Neural crest cell (in vitro differentiated cells): ENCODE measurements around the gene ZMIZ1. TPM values are rescaled to one million over a fixed set of nuclear protein-coding genes. Genes with fewer than 3 reads are reported as not detected.
A peak's percentile ranks its signal among the peaks of the same experiment; 100 is the strongest.

ENCODE experiments used
- DNase-seq: peaks from one replicate; pipeline ENCODE4 v3.0.0; 2021; ENCODE audit warnings: low read depth, mixed read lengths, low spot score
- H3K27ac Mint-ChIP-seq: one replicate; pipeline ENCODE4 v1.8.0; 2021; ENCODE audit warnings: mild to moderate bottlenecking, mixed read lengths; ENCODE audit not compliant: unreplicated experiment
- H3K27me3 Mint-ChIP-seq: 2 replicates; pipeline ENCODE4 v1.8.0; 2021; ENCODE audit warnings: low read depth, mild to moderate bottlenecking, mixed read lengths
- H3K36me3 Mint-ChIP-seq: 2 replicates; pipeline ENCODE4 v1.8.0; 2021; ENCODE audit warnings: low read depth, mild to moderate bottlenecking, mixed read lengths
- H3K4me1 Mint-ChIP-seq: 2 replicates; pipeline ENCODE4 v1.8.0; 2021; ENCODE audit warnings: mixed read lengths
- H3K4me3 Mint-ChIP-seq: one replicate; pipeline ENCODE4 v1.8.0; 2021; ENCODE audit warnings: mild to moderate bottlenecking, mixed read lengths
- H3K9me3 Mint-ChIP-seq: 2 replicates; pipeline ENCODE4 v1.8.0; 2021; ENCODE audit warnings: mixed read lengths
- total RNA-seq: library from RNA; stranded (reverse); gene quantifications from 2 replicates; pipeline ENCODE4 v1.2.1, GENCODE V29; 2021
- TF ChIP-seq, protein P1 (sequence below): fragments of 200-600 bp; sonication (generic); conservative IDR thresholded peaks from 2 replicates; pipeline ENCODE4 v1.5.0; 2021; ENCODE audit warnings: antibody characterized with exemption, mild to moderate bottlenecking

ZMIZ1 gene
- total RNA-seq, 1 donor from 2014 or later: 92.0 TPM

DNA sequence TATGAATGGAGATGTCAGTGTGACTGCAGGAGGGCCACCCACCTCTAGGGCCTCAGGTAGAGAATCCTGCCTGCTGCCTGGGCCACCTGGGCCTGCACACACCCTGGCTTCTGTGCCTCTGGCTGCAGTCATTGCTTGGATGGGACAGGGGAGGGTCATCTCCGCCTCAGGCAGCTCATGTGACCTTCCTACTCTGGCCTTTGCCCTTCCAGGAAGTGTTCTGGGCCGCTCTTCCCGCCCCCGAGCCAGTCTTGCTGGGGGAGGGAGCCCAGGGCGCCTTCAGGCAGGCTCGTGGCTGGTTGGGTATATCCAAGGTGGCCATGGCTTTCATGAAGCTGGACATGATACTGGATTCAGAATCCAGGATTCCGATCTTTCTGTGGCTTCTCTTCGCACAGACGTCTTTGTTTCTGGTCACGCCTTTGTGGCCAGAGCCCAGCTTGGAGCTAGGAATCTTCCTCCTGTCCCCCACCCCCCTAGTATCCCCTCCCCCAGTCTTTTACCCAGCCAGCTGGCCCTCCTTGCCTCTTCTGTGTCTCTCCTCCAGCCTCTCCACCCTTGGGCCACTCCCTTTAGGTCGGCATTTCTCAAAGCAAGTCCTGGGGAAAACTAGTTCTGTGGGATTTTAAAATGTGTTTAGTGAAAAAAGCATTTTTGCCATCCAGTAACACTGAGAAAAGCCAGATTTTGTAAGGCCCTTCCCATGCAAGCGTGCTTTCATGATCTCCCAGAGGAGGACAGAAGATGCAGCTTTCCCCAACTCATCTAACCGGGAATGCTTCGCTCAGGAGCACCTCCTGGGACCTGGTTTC lies 119.6 kb downstream of the ZMIZ1 start:
- H3K27me3 Mint-ChIP-seq: no peaks in the 10 kb centered on the region
- TF ChIP-seq, protein P1, sequence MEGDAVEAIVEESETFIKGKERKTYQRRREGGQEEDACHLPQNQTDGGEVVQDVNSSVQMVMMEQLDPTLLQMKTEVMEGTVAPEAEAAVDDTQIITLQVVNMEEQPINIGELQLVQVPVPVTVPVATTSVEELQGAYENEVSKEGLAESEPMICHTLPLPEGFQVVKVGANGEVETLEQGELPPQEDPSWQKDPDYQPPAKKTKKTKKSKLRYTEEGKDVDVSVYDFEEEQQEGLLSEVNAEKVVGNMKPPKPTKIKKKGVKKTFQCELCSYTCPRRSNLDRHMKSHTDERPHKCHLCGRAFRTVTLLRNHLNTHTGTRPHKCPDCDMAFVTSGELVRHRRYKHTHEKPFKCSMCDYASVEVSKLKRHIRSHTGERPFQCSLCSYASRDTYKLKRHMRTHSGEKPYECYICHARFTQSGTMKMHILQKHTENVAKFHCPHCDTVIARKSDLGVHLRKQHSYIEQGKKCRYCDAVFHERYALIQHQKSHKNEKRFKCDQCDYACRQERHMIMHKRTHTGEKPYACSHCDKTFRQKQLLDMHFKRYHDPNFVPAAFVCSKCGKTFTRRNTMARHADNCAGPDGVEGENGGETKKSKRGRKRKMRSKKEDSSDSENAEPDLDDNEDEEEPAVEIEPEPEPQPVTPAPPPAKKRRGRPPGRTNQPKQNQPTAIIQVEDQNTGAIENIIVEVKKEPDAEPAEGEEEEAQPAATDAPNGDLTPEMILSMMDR: peak; percentile 14
- peak; percentile 30 for DNase-seq
- no peaks in the 10 kb centered on the region for H3K9me3 Mint-ChIP-seq
- peaks cover 3% of the 10 kb centered on the region for H3K36me3 Mint-ChIP-seq
- H3K4me1 Mint-ChIP-seq: peaks cover 76% of the 10 kb centered on the region
- H3K4me3 Mint-ChIP-seq: peak overlapping the region; percentile 50
- peak overlapping the region; percentile 88 for H3K27ac Mint-ChIP-seq

- Mint-ChIP-seq H3K4me3 (peak overlapping the region; percentile 45), H3K36me3 (peaks cover 3% of the 10 kb centered on the region), H3K27ac (peak overlapping the region; percentile 88), H3K4me1 (peaks cover 68% of the 10 kb centered on the region), H3K9me3 (no peaks in the 10 kb centered on the region), H3K27me3 (no peaks in the 10 kb centered on the region)
- TF ChIP-seq, protein P1: no peak
- no peak for DNase-seq
These were observed 120.4 kb downstream of the ZMIZ1 start for GRCh38 chr10:79189181-79189580.

DNA sequence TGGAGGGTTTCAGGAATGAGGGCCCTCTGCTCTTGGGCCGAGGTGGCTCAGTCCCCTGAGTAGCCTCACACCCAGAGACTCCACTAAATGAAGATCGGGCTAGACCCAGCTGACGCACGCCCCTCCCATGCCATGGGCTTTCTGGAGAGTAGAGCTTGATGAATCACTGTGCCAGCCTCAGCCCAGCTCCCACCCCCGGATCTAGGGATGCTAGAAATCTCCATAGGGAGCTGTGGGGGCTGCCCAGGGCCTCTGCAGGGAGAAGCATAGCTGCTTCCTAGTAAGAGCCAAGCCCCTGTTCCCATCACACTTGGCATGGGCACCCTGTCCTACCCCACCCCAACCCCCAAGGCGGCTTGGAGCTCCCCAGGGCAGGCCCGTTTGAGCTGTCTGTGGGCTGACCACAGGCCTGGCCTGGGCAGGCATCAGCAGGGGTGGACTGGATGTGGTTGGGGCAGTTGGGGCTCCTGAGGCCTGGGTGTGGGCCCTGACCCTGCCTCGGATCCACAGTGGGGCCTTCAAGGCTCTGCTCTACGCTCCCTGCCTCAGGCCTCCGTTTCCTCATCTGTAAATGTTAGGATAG lies 121.2 kb downstream of the ZMIZ1 start:
- TF ChIP-seq, protein P1: no peak
- peaks cover 68% of the 10 kb centered on the region for H3K4me1 Mint-ChIP-seq
- H3K27me3 Mint-ChIP-seq: no peaks in the 10 kb centered on the region
- H3K9me3 Mint-ChIP-seq: no peaks in the 10 kb centered on the region
- H3K27ac Mint-ChIP-seq: no peak overlapping the region
- no peak overlapping the region for H3K4me3 Mint-ChIP-seq
- DNase-seq: no peak
- peaks cover 3% of the 10 kb centered on the region for H3K36me3 Mint-ChIP-seq

DNA sequence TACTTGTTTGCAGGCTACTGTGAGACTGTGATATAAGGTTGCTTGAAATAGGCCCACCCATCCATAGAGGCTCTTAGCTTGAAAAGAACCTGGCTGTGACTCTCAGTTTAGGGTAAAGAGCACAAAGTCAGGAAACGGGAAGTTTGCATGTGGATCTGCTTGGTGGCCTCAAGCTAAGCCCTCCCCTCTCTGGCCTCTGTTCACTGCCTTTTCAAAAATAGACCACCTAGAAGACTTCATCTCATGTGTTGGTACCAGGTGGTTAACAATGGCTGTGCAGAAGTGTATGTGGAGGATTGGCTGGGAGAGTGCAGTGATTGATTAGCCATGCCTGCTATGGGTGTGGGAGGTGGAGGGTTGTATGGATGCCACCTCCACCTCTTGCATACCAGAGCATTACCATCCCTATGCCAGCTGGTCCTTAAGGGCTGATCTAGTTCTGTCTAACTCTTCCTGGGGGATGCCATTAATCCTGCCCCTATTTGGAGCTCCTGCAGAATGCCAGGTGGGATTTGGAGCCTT lies 122.0 kb downstream of the ZMIZ1 start:
- TF ChIP-seq, protein P1: no peak
- H3K4me3 Mint-ChIP-seq: no peak overlapping the region
- H3K27me3 Mint-ChIP-seq: no peaks in the 10 kb centered on the region
- peaks cover 67% of the 10 kb centered on the region for H3K4me1 Mint-ChIP-seq
- H3K9me3 Mint-ChIP-seq: no peaks in the 10 kb centered on the region
- peaks cover 3% of the 10 kb centered on the region for H3K36me3 Mint-ChIP-seq
- DNase-seq: no peak
- no peak overlapping the region for H3K27ac Mint-ChIP-seq

DNA sequence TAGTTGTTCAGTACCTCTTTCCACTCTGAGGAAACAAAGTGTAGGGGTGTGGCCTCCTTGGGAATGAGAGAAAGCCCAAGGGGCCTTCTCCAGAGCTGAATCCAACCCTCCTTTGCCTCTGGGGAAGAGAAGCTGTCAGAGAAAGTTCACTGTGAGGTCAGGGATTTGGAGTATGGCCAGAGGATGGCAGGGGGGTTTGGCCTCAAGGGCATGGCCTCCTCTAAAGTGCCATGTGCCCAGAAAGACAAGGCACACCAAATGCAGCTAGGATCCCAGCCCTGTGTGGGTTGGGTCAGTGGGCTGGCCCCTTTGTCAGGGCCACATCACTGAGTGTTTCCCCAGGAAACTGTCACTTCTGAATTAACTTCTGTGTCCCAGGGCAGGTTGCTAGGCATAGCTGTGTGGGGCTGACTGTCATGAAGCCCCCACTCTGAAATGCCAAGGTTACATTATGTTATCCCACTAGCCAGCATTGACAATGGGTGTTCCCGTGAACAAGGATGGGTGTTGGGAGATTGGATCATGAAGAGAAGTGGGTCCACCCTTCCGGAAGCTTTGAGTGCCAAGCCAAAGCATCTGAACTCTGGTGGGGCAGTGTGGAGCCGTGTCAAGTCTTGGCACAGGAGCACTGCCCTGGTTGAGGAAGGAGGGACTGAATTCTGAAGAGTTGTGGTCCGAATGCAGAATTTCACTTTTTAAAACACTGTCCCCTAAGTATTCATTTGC lies 123.3 kb downstream of the ZMIZ1 start:
- TF ChIP-seq, protein P1: no peak
- peak overlapping the region; percentile 27 for H3K27ac Mint-ChIP-seq
- H3K36me3 Mint-ChIP-seq: peaks cover 3% of the 10 kb centered on the region

More for the DNA sequence above, 123.3 kb downstream of the ZMIZ1 start:
- no peak overlapping the region for H3K4me3 Mint-ChIP-seq
- DNase-seq: no peak
- H3K27me3 Mint-ChIP-seq: no peaks in the 10 kb centered on the region
- no peaks in the 10 kb centered on the region for H3K9me3 Mint-ChIP-seq
- peaks cover 56% of the 10 kb centered on the region for H3K4me1 Mint-ChIP-seq
